Measurements from ENCODE around the gene FCHO2. TPM values are rescaled to one million over a fixed set of nuclear protein-coding genes. Genes with fewer than 3 reads are reported as not detected.
"Not testable (repeated sequence)": the region's sequence is repeated elsewhere in the genome, so short reads cannot be mapped to it uniquely, and the experiment has no call there.

FCHO2 gene
- total RNA-seq, 1 experiment from 2014 or later: 7.4 TPM

DNA sequence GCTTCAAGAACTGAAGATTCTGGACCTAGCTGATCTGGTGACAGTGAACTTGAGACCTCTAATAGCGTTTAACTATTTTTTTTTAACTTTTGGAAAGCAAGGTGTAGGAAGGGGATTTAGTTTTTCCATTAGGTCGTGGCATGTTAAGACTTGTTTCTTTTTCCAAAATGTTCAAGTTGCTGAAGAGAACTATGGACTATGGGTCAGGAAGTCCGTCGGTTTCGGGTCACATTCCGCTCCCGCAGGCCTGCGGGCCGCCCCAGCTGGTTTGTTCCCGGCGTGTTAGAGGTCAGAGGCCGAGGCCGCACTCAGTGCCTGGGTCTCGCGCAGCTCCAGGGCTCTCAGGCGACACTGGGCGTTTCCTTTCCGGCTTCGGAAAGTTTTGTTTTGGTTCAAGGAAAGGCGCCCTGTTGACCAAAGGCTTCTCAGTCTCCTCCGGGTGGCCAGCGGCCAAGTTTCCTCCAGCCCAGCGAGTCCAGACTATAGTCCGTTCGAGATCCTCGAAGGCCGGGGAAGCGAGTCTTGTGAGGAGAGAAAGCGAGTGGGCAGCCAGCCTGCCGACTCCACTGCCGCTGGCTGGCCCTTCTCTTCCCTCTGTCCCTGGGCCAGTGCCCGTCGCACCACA, 586 bp upstream of the FCHO2 start:
- peak; percentile 81 for DNase-seq (ENCODE audit: low read depth)

DNA sequence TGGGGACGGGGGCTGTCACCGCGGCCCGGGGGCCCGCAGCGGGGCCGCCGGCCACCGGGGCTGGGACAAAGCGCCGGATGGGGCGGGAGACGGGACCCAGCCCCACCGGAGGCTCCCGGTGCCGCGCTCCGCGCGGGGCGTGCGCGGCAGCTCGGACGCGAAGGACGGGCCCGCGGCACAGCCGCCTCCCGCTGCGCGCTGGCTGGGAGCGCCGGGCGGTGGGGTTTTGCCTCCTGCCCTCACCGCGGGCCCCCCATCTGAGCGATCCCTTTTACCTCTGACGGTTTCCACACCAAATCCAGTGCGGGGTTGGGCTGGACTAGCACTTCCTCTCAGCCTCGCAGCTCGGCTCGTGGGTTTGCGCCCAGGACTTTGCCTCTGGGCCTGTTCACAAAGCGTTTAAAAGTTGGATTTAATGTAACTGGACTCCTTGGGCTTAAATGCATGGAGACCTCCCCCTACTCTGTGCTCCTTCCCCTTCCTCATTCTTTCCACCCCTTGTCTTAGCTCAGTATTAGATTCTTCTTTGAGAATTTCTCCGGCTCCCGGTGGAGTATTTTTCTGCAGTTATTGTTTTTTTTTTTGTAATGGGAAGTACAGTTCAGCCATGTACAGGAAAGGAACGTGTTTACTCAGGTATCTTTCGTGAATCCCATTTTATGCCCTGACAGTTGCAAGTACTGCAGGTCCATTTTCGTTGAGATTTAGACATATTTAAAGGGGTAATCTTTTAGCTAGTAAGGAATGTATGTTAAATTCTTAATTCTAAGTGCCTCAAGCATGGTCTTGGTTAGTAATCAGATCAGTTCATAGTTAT, 691 bp downstream of the FCHO2 start:
- DNase-seq (ENCODE audit: low read depth): peak; percentile 73

- no peak for DNase-seq (ENCODE audit: low read depth)
Measured at GRCh38 chr5:72957337-72957736, 1.5 kb downstream of the FCHO2 start.

DNA sequence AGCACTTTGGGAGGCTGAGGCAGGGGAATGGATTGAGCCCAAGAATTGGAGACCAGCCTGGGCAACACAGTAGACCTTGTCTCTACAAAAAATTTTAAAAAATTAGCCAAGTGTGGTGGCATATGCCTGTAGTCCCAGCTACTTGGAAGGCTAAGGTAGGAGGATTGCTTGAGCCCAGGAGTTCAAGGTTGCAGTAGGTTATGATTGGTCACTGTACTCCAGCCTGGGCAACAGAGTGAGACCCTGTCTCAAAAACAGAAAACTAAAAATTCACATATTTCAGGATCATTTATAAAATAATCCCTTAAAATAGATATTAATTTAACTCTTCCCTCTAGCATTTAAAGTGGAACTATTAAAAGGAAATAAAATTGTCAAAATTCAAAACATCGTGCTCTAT, 3.4 kb downstream of the FCHO2 start:
- DNase-seq (ENCODE audit: low read depth): no peak

DNA sequence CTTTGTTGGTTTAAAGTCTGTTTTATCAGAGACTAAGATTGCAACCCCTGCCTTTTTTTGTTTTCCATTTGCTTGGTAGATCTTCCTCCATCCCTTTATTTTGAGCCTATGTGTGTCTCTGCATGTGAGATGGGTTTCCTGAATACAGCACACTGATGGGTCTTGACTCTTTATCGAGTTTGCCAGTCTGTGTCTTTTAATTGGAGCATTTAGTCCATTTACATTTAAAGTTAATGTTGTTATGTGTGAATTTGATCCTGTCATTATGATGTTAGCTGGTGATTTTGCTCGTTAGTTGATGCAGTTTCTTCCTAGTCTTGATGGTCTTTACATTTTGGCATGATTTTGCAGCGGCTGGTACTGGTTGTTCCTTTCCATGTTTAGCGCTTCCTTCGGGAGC, 18.6 kb downstream of the FCHO2 start:
- not testable (repeated sequence) for DNase-seq (ENCODE audit: low read depth)

DNA sequence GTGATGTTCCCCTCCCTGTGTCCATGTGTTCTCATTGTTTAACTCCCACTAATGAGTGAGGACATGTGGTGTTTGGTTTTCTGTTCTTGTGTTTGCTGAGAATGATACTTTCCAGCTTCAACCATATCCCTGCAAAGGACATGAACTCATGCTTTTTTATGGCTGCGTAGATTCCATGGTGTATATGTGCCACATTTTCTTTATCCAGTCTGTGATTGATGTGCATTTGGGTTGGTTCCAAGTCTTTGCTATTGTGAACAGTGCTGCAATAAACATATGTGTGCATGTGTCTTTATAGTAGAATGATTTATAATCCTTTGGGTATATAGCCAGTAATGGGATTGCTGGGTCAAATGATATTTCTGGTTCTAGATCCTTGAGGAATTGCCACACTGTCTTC, 21.0 kb downstream of the FCHO2 start:
- DNase-seq (ENCODE audit: low read depth): not testable (repeated sequence)

DNA sequence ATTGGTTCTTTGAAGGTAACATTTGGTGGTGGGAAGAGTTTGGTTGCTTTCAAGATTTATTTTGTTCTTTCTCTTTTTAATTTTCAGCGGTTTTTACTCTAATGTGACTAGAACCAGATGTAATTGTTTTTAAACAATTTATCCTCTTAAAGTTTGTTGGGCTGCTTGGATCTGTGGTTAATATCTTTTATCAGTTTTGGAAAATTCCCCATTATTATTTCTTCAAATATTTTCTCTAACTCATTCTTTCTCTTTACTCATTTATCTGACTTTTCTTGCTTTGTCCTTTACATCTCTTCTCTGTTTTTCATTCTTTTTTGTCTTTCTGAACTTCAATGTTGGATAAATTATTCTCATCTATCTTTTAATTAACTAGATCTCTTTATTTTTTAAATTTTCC, 29.9 kb downstream of the FCHO2 start:
- DNase-seq (ENCODE audit: low read depth): no peak

DNA sequence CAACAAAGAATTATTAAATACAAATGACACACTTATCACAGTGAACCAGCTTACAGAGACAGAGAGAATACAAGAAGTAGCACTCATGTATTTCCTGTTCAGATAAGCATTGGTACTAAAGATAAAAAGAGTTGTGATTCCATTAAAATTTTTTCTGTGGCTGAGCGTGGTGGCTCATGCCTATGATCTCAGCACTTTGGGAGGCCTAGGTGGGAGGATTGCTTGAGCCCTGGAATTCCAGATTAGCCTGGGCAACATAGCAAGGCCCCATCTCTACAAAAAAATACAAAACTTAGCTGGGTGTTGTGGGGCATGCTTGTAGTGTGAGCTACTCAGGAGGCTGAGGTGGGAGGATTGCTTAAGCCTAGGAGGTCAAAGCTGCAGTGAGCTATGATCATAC, 32.9 kb downstream of the FCHO2 start:
- peak; percentile 5 for DNase-seq (ENCODE audit: low read depth)

- DNase-seq (ENCODE audit: low read depth): peak; percentile 19
Measured at GRCh38 chr5:72991394-72991793, 35.6 kb downstream of the FCHO2 start.

- DNase-seq (ENCODE audit: low read depth): no peak
Measured at GRCh38 chr5:72994578-72994977, 38.7 kb downstream of the FCHO2 start.

DNA sequence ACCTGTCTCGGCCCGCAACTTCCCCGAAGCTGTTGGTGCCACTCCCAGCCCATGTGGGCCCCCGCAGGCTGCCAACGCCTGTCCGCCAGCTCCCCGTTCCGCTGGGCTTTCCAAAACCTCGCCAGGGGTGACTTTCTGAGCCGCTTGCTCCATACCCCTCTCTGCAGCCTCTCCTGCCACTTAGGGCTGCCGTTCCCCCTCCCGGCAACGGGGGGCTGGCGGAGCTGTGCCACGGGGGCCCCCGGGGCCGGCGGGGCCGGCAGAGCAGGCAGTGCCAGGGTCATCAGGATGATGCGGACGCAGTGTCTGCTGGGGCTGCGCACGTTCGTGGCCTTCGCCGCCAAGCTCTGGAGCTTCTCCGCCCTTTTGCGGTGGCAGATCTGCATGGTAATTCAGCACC, 40.8 kb downstream of the FCHO2 start:
- no peak for DNase-seq (ENCODE audit: low read depth)

GRCh38 chr5:72999916-73000315, 44.1 kb downstream of the FCHO2 start:
- DNase-seq (ENCODE audit: low read depth): no peak

DNA sequence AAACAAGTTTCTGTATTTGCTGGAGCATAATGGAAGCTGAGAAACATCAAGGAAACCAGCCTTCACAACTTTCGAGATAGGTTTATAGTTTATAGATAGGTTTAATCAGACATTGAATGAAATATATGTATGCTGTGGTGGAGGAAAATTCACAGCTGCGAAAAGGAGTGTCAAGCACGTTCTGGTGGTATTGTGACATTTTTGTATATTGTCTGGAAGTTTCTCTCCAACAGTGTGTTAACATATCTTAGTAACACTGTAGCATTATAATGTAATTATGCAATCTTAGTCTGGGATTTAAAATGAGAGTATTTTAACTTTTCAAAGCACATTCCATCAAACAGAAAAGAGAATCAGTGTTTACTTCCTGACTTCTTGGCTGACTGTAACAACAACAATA, 50.0 kb downstream of the FCHO2 start:
- no peak for DNase-seq (ENCODE audit: low read depth)

DNA sequence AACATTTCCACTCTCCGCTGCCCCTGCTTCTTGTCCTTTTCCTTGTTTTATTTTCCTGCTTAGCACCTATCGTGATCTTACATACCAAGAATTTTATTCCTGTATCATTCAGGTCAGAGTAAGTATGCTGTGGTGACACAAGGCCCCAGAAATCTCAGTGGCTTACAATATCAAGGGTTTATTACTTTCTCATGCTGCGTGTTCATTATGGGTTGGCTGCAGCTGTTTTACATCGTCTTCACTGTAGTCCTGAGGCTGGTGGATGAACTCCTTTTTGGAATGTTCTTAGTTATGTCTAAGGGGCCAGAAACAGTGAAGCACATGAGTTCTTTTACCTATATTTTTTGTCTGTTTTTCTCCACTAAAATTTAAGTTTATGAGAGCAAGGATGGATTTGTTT, 51.2 kb downstream of the FCHO2 start:
- DNase-seq (ENCODE audit: low read depth): no peak

DNA sequence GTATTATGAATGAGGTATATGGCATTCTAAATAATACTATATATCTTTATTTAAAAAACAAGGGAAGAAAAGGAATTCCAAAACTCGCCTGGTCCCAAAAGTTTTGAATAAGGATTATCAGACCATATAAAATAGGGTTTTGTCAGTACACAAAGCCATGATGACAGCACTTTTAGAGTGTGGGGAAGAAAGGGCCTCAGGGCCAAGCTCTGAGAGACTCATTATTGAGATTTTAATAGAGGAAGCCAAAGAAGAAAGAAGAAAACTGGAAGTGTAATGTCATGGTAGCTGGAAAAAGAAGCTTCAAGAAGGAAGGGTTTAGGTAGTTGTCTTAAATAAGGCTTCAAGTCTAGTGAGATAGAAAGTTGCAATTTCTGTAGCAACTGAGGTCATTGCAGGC, 53.0 kb downstream of the FCHO2 start:
- no peak for DNase-seq (ENCODE audit: low read depth)

- not testable (repeated sequence) for DNase-seq (ENCODE audit: low read depth)
Measured at GRCh38 chr5:73011612-73012011, 55.8 kb downstream of the FCHO2 start.

- no peak for DNase-seq (ENCODE audit: low read depth)
Measured at GRCh38 chr5:73018892-73019291, 63.1 kb downstream of the FCHO2 start.

DNA sequence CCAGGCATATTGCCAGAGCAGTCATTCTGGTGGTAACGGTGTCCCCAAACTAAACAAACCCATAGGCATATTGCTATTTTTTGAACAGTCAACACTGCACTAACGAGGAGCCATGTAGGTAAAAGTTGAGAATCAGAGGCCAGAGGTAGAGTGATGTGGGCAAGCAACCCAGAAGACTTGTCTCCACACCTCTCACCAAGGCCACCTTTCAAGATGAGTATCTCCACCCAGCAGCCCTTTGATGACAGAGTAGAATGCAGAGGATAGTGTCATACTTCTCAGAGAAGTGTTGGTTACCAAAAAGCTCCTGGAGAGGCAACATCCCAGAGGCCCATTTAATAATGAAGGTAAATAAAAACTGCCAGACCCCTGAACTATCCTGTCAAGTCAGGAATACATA, 63.9 kb downstream of the FCHO2 start:
- DNase-seq (ENCODE audit: low read depth): no peak

DNA sequence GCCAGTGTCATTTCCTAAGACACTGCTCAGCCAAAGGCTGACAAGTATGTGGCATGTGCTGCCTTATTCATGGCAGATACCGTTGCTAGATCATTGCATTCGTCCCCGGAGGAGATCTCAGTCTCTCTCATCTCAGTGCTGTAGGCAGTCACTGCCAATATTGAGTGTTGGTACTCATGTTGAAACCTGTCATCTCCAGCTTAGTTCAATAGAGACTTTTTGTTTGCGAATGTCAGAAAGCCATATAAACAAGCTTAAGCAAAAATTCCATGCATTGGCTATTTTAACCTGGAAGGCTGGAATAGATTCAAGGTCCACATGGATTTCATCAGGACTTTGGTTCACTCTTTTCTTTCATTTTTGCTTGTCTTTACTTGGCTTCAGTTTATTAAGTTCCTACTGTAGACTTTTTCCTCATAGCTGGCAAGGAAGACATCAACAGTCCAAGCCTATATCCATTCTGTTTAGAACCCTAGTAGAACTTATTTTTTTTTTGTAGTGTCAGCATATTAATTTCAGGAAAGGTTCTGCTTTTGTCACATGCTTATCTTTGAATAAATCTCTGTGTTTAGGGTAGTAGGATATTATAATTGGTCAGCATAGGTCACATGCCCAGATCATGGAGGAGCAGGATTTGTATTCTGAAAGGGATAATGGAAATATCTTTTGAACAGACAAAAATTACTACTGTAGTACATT, 66.8 kb downstream of the FCHO2 start:
- DNase-seq (ENCODE audit: low read depth): no peak

DNA sequence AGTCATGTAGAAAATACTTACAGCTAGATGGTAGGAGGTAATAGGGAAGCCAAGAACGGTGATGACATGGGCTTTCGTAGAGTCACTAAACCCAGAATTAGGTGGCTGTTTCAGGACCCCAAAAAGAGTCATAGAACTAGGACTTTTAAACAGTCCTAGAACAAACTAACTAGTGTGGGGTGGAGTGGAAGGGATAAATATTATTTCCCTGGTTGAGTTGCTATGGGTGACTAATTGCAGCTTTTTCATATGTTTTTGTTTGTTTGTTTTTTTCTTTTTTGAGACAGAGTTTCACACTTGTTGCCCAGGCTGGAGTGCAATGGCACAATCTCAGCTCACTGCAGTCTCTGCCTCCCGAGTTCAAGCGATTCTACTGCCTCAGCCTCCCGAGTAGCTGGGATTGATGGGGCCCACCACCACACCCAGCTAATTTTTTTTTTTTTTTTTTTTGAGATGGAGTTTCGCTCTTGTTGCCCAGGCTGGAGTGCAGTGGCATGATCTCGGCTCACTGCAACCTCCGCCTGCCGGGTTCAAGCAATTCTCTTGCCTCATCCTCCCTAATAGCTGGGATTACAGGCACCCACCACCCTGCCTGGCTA, 69.2 kb downstream of the FCHO2 start:
- peak; percentile 39 for DNase-seq (ENCODE audit: low read depth)

GRCh38 chr5:73027361-73027760, 71.5 kb downstream of the FCHO2 start:
- no peak for DNase-seq (ENCODE audit: low read depth)

- DNase-seq (ENCODE audit: low read depth): no peak
Measured at GRCh38 chr5:73027816-73028215, 72.0 kb downstream of the FCHO2 start.
